Measurements from ENCODE around the gene ZNRF1.
A peak's percentile ranks its signal among the peaks of the same experiment; 100 is the strongest.
"Not testable (repeated sequence)": the region's sequence is repeated elsewhere in the genome, so short reads cannot be mapped to it uniquely, and the experiment has no call there.

Gene ZNRF1

GRCh38 chr16:75114946-75115825, 116.4 kb downstream of the ZNRF1 start:
- DNase-seq (ENCODE audit: low read depth in 1 of 2, low spot score in 1 of 2), result no peak
- in situ Hi-C loops (cut with HindIII; ENCODE audit: low pct_unique_long_range_greater_than_20kb, low sequenced_read_pairs), result no loop called here
- no peak for TF ChIP-seq JUND (IDR thresholded peaks at IDR 0.05; ENCODE audit: low read depth)

DNA sequence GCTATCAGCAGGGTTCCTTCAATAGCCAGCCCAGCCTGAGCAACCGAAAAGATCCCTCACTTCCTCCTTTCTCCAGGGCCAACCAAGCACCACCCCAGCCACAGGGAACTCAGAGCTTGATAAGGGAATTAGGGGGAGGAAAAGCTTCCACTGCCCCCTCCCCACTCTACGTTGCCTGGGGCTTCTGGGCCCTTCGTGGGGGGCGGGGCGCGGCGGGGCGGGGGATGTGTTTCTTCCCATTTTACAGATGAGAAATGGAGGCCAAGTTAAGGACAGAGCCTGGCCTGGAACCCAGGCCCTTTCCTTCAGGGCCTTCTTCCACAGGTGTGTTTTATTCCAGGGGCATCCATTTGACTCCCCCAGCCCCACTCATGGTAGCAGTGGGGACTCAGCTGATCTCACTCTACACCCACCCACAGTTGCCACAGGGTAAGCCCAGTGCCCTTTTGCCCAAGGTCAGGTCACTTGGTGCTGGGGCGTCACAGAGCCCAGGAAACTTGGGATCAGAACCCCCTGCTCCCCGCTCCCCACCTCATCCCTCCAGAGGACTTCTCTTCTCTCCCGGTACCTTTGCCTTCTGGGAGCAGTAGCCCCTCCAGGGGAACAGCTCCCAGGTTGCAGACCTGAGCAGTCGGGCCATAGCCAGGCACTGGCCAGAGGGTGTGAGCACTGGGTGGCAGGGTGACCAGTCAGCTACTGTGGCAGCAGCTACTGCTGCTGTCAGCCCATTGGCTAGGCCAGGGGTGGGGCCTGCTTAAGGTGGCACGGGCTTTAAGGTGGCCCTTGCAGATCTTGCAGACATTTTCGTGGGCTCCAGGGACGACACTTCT, 117.5 kb downstream of the ZNRF1 start, which contains the start of gene LDHD:
Gene LDHD, minus strand, starts transcription at position 700 of the 830 bp plus-strand sequence. Its CDS starts 60 bp downstream, at position 640.
- TF ChIP-seq JUND (IDR thresholded peaks at IDR 0.05; ENCODE audit: low read depth), result no peak
- in situ Hi-C loops (cut with HindIII; ENCODE audit: low pct_unique_long_range_greater_than_20kb, low sequenced_read_pairs), result no loop called here

GRCh38 chr16:75116911-75117245, 118.1 kb downstream of the ZNRF1 start:
- DNase-seq (ENCODE audit: low read depth in 1 of 2, low spot score in 1 of 2), result no peak
- in situ Hi-C loops (cut with HindIII; ENCODE audit: low pct_unique_long_range_greater_than_20kb, low sequenced_read_pairs), result no loop called here
- TF ChIP-seq JUND (IDR thresholded peaks at IDR 0.05; ENCODE audit: low read depth), result no peak

More for the DNA sequence above, 117.5 kb downstream of the ZNRF1 start, which contains the start of gene LDHD:
- peak; percentile 92 for DNase-seq (ENCODE audit: low read depth in 1 of 2, low spot score in 1 of 2)

DNA sequence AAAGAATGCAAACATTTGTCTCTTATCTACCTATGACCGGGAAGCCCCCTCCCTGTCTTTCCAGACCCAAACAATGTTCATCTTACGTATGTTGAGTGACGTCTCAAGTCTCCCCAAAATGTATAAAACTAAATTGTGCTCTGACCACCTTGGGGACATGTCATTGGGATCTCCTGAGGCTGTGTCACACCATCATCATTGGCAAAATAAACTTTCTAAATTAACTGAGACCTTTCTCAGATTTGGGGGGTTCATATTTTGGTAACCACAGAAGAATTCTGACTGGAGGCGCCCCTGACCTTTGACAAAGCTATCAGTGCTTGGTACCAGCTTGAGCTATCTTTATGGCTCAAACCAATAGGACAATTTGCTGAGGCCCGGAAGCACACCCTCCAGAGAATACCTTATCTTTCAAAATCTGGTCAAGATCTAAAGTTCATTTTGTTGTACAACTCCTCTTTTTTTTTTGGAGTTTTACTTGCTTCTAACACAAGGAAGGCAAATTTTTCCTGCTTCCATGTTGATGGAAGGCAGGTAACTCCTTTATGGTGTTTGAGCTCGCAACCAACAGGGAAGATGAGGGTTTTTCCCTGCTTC, 120.2 kb downstream of the ZNRF1 start:
- TF ChIP-seq JUND (IDR thresholded peaks at IDR 0.05; ENCODE audit: low read depth), result no peak
- no peak for DNase-seq (ENCODE audit: low read depth in 1 of 2, low spot score in 1 of 2)
- in situ Hi-C loops (cut with HindIII; ENCODE audit: low pct_unique_long_range_greater_than_20kb, low sequenced_read_pairs), result no loop called here

- in situ Hi-C loops (cut with HindIII; ENCODE audit: low pct_unique_long_range_greater_than_20kb, low sequenced_read_pairs), result no loop called here
- DNase-seq (ENCODE audit: low read depth in 1 of 2, low spot score in 1 of 2), result peak in 1 of 2 experiments; percentile 76
- no peak for TF ChIP-seq JUND (IDR thresholded peaks at IDR 0.05; ENCODE audit: low read depth)
These were observed 121.4 kb downstream of the ZNRF1 start for GRCh38 chr16:75120253-75120652.

- no peak for DNase-seq (ENCODE audit: low read depth in 1 of 2, low spot score in 1 of 2)
- in situ Hi-C loops (cut with HindIII; ENCODE audit: low pct_unique_long_range_greater_than_20kb, low sequenced_read_pairs), result no loop called here
- no peak for TF ChIP-seq JUND (IDR thresholded peaks at IDR 0.05; ENCODE audit: low read depth)
These were observed 123.2 kb downstream of the ZNRF1 start for GRCh38 chr16:75121949-75122568.

GRCh38 chr16:75122609-75123008, 123.8 kb downstream of the ZNRF1 start:
- DNase-seq (ENCODE audit: low read depth in 1 of 2, low spot score in 1 of 2), result no peak
- TF ChIP-seq JUND (IDR thresholded peaks at IDR 0.05; ENCODE audit: low read depth), result no peak
- in situ Hi-C loops (cut with HindIII; ENCODE audit: low pct_unique_long_range_greater_than_20kb, low sequenced_read_pairs), result no loop called here

GRCh38 chr16:75127713-75128415, 129.0 kb downstream of the ZNRF1 start:
- in situ Hi-C loops (cut with HindIII; ENCODE audit: low pct_unique_long_range_greater_than_20kb, low sequenced_read_pairs), result no loop called here
- no peak for TF ChIP-seq JUND (IDR thresholded peaks at IDR 0.05; ENCODE audit: low read depth)
- no peak for DNase-seq (ENCODE audit: low read depth in 1 of 2, low spot score in 1 of 2)

GRCh38 chr16:75129421-75130149, 130.8 kb downstream of the ZNRF1 start:
- DNase-seq (ENCODE audit: low read depth in 1 of 2, low spot score in 1 of 2), result peak in 1 of 2 experiments; percentile 55
- in situ Hi-C loops (cut with HindIII; ENCODE audit: low pct_unique_long_range_greater_than_20kb, low sequenced_read_pairs), result not testable (repeated sequence)

DNA sequence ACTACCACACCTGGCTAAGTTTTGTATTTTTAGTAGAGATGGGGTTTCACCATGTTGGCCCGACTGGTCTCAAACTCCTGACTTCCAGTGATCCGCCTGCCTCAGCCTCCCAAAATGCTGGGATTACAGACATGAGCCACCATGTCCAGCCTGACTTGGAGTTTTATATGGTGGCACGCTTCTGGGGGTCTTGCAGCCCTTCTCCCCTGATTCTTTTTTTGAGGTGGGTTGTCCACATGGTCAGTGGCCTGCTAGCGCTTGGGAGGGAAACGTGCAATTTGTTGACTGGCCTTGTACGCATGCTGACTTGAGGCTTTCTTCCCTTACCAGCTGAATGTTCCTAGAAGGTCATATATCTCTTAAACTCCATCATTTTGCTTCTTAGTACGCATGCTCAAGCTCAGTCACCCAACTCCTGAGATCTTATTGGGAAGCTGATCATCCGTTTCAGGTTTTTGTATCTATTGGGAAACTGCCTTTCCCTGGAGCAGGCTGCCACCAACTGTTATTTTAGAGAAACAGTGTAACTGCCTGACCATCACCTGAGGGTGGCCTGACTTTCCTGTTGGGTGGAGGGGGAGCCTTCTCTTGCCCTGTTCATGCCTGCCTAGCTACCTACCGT, 131.4 kb downstream of the ZNRF1 start:
- in situ Hi-C loops (cut with HindIII; ENCODE audit: low pct_unique_long_range_greater_than_20kb, low sequenced_read_pairs), result no loop called here
- DNase-seq (ENCODE audit: low read depth in 1 of 2, low spot score in 1 of 2), result peak in 1 of 2 experiments; percentile 82
- no peak for TF ChIP-seq JUND (IDR thresholded peaks at IDR 0.05; ENCODE audit: low read depth)

DNA sequence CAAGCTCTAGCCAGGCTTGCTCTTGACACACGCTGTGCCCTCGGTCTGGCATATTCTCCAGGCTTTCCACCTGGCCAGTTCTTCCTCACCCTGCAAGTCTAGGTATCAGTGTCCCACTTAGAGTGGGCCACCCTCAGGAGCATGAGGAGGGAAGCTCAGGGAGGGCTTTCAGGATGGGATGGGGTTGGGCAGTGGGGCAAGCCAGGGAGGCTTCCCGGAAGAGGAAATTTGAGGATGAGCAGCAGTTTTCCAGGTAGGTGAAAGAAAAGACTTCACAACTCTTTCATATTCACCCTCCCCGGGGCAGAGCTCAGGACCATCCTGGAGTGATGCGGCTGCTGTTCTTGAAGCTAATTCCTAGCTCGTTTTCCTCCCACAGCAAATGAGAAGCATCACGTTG, 132.3 kb downstream of the ZNRF1 start:
- no peak for TF ChIP-seq JUND (IDR thresholded peaks at IDR 0.05; ENCODE audit: low read depth)
- DNase-seq (ENCODE audit: low read depth in 1 of 2, low spot score in 1 of 2), result no peak
- in situ Hi-C loops (cut with HindIII; ENCODE audit: low pct_unique_long_range_greater_than_20kb, low sequenced_read_pairs), result no loop called here

Data from T47D (cell line).